ENCODE measurements around the gene PTBP1.

The PTBP1 gene

DNA sequence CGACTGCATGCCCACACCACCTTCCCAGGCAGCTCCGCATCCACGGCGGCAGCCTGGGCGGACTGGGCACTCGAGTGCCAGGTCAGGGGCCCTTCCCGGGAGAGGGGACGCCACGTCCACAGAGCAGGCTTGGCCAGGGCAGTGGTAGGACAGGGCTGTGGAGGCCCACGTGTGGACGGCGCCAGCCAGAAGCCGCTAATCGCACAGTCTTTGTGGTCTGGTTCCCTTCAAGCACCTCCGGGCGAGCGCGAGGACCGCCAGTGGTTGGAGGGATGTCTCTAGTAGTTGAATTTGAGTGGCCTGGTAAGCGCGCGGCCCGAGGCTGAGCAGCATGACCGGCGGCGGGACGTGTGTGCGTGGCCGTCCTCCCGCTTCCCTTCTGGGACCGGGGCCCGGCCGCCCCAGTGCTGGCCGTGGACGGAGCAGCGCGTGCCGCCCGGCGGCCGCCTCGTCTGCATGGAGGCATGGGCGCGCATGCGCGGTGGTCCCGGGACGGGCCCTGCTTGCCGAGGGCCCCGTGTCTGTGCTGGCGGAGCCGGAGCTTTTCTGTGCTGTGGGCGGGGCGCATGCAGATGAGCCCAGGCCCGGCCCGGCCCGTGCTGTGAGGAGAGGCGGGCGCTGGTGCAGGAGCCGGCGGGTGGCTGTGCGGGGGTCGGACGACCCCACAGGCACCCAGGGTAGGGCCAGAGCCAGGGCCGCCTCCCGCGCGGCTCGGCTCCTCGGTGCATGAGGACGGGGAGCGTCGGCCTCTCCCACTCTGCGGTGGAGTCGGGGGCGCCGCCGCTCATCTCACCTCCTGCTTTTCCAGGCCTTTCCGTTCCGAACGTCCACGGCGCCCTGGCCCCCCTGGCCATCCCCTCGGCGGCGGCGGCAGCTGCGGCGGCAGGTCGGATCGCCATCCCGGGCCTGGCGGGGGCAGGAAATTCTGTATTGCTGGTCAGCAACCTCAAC, 8.6 kb downstream of the PTBP1 start:
- no peak for DNase-seq (ENCODE audit: low read depth)

GRCh38 chr19:806815-807421, 9.7 kb downstream of the PTBP1 start:
- no peak overlapping the region for H3K4me3 ChIP-seq (ENCODE audit: low read length)
- DNase-seq (ENCODE audit: low read depth): no peak
- TF ChIP-seq CTCF (conservative IDR thresholded peaks at IDR 0.05; ENCODE audit: low read length): no peak

More for the DNA sequence above, 8.6 kb downstream of the PTBP1 start:
- no peak for TF ChIP-seq CTCF (conservative IDR thresholded peaks at IDR 0.05; ENCODE audit: low read length)
- no peak overlapping the region for H3K4me3 ChIP-seq (ENCODE audit: low read length)

DNA sequence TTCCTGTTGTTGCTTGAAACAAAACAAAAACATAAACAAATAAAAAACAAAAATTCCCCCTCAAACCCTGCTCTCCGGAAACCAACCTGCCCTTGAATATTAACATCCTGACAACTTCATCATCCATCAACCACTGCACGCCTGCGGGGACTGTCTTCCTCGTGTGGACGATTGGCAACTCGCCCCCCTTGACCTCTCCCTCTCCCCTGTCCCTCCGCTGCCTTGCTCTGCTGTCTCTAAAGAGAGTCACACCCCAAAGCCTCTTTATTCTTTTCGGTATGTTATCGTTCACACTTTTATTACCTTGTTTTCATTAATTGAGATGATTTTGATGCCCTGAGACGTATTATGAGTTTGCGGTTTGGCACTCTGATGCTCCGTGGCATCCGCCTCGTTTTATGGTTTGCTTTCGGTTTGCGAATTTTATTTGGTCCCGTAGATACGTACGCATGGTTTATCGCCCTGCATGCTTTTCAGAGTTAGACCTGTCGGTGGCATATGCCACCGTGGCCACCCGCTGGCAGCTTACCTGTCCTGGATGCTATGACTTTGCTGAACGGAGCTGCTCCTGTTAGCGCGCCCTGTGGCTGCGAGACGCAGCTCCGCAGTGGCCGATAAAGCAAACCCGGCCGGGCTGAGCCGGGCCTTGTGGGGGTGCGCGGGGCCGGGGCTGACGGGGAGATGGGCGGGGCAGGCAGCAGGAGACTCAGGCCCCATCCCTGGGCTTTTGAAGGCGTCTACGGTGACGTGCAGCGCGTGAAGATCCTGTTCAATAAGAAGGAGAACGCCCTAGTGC, 10.6 kb downstream of the PTBP1 start:
- DNase-seq (ENCODE audit: low read depth): no peak
- TF ChIP-seq CTCF (conservative IDR thresholded peaks at IDR 0.05; ENCODE audit: low read length): no peak
- H3K4me3 ChIP-seq (ENCODE audit: low read length): no peak overlapping the region

DNA sequence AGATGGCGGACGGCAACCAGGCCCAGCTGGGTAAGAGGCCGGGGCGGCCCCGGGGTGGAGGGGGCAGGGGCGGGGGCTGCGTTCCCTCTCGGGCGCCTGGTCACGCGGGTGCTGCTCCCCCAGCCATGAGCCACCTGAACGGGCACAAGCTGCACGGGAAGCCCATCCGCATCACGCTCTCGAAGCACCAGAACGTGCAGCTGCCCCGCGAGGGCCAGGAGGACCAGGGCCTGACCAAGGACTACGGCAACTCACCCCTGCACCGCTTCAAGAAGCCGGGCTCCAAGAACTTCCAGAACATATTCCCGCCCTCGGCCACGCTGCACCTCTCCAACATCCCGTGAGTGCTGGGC, 11.1 kb downstream of the PTBP1 start:
- no peak for DNase-seq (ENCODE audit: low read depth)

DNA sequence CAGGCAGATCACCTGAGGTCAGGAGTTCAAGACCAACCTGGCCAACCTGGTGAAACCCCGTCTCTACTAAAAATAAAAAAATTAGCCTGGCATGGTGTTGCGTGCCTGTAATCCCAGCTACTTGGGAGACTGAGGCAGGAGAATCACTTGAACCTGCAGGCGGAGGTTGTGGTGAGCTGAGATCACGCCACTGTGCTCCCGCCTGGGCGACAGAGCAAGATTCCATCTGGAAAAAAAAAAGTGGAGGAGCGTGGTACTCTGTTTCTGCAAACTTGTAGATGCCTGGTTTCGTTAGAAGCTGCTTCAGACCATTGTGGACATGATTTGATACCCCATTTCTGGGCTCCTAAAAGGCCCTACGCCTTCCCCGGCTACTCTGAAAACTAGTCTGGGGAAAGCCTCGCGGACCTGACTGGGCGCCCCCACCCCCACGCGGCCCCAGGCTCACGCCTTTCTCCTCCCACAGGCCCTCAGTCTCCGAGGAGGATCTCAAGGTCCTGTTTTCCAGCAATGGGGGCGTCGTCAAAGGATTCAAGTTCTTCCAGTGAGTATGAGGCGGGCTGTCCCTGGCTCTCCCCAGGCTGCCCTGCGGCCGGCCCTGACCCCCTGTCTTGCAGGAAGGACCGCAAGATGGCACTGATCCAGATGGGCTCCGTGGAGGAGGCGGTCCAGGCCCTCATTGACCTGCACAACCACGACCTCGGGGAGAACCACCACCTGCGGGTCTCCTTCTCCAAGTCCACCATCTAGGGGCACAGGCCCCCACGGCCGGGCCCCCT, 13.0 kb downstream of the PTBP1 start:
- no peak for TF ChIP-seq CTCF (conservative IDR thresholded peaks at IDR 0.05; ENCODE audit: low read length)
- DNase-seq (ENCODE audit: low read depth): no peak
- H3K4me3 ChIP-seq (ENCODE audit: low read length): no peak overlapping the region

More for the DNA sequence above, 11.1 kb downstream of the PTBP1 start:
- no peak overlapping the region for H3K4me3 ChIP-seq (ENCODE audit: low read length)
- TF ChIP-seq CTCF (conservative IDR thresholded peaks at IDR 0.05; ENCODE audit: low read length): no peak

GRCh38 chr19:810883-811489, 13.7 kb downstream of the PTBP1 start:
- TF ChIP-seq CTCF (conservative IDR thresholded peaks at IDR 0.05; ENCODE audit: low read length): no peak
- H3K4me3 ChIP-seq (ENCODE audit: low read length): no peak overlapping the region
- no peak for DNase-seq (ENCODE audit: low read depth)
